NT2/D1 (cell line): ENCODE results near the gene SCN7A.

Source experiments
- SUZ12 ChIP-seq: IDR thresholded peaks from 2 replicates; pipeline ENCODE4 v1.6.1; 2011; ENCODE audit not compliant: insufficient read length, insufficient read depth; ENCODE audit errors: extremely low read depth
- YY1 ChIP-seq: IDR thresholded peaks from 2 replicates; pipeline ENCODE4 v1.6.1; 2011; ENCODE audit not compliant: insufficient read length, insufficient read depth
- ZNF274 ChIP-seq: IDR thresholded peaks from 2 replicates; pipeline ENCODE4 v1.6.1; 2011; ENCODE audit warnings: mild to moderate bottlenecking, low read depth, low read length

GRCh38 chr2:166451468-166451867 is 42.6 kb downstream of the SCN7A start:
- TF ChIP-seq ZNF274 (no peak), SUZ12 (no peak), YY1 (no peak)
